ENCODE data around the gene ATG2A.
A peak's percentile ranks its signal among the peaks of the same experiment; 100 is the strongest.

The ATG2A gene

GRCh38 chr11:64900774-64901173 is 16.2 kb downstream of the ATG2A start:
- no peak for DNase-seq

DNA sequence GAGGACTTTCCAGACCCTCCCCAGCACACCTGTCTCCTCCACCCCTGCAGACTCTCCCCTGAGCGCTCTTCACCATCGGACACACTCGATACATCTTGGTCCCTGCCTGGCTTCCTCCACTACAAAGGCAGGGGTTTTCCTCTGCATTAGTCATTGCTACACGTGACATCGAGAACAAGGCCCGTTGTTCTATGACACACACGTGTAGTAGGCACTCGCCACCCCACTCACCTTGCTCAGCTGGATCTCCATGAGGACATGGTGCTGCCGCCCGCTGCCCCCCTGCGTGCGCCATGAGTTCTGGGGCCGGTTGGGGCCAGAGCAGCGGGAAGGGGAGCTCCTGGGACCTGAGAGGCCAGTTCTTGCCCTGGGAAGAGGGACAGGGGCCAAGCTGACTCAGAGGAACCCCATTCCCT is 16.7 kb downstream of the ATG2A start:
- peak; percentile 67 for DNase-seq

- no peak for DNase-seq
Measured at GRCh38 chr11:64898541-64898940, 18.5 kb downstream of the ATG2A start.

GRCh38 chr11:64898076-64898445 is 18.9 kb downstream of the ATG2A start:
- no peak for DNase-seq

DNA sequence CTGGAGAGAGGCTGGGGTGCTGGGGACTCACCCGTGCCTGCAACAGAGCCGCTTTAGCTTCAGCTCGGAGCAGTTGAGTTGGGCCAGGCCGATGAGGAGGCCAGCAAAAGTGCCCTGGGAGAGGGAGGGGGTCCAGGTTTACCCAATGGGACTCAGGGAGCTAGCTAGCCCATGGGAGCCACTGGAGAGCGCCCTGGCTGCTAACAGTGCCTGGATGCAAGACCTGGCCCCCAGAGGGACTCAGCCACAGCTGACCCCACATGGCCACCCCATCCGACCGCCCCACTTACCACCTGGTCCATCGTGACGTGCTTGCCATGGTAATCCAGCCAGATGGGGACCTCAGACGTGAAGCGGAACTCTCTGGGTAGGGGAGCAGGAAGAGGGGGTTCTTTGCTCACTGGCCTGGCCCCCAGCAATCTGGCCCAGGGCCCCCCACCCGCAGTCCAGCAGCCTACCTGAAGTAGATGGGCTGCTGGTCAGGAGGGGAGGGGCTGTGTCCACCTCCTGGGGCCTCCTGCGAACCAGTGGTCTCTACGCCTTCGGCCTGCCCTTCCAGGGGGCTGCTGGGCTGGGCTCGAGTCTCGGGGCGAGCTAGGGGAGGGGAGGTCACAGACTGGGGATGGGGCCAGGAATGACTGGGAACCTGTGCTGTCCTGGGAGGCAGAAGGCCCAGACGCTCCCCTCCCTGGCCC is 19.5 kb downstream of the ATG2A start:
- DNase-seq, result no peak

GRCh38 chr11:64896448-64897022 is 20.5 kb downstream of the ATG2A start:
- DNase-seq, result no peak

GRCh38 chr11:64894812-64895452 is 22.1 kb downstream of the ATG2A start:
- DNase-seq, result no peak

GRCh38 chr11:64894070-64894811 is 22.8 kb downstream of the ATG2A start:
- peak; percentile 93 for DNase-seq

- no peak for DNase-seq
Measured at GRCh38 chr11:64893194-64894069, 23.6 kb downstream of the ATG2A start.

DNA sequence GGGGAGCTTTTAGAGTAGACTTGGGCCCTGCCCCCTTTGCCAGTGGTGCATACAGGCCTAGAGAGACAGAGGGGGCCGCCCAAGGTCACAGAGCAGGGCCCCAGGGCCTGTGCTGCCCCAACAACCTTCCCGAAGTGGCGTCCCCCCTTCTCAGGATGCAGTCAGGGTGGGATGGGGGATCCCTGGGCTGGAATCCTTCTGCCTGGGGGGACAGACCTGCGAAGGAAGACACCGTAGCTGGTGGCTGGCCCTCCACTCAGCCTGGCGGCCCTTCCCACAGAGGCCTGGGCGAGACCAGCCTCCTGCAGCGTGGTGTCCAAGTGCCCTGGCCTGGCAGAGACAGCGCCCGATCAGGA is 24.2 kb downstream of the ATG2A start:
- DNase-seq, result no peak

DNA sequence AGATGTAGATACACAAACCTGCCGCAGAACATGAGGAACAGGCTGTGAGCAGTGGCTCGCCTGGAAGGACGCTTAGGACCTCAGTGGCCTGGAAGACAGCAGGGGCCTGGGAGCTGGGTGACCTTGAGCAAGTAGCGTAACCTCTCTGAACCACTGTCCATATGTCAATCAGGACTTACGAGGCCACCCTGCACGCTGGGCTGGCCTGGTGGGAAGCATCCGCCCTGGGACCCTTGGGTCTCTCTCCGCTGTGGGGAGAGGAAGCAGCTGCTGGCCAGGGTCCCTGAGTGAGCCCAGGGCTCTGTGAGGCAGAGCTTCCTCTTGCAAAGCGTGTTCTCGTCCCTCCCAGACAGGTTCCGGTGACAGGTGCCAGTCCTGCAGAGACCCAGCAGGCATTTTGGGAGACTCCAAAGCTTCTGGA is 24.6 kb downstream of the ATG2A start:
- DNase-seq, result no peak

DNA sequence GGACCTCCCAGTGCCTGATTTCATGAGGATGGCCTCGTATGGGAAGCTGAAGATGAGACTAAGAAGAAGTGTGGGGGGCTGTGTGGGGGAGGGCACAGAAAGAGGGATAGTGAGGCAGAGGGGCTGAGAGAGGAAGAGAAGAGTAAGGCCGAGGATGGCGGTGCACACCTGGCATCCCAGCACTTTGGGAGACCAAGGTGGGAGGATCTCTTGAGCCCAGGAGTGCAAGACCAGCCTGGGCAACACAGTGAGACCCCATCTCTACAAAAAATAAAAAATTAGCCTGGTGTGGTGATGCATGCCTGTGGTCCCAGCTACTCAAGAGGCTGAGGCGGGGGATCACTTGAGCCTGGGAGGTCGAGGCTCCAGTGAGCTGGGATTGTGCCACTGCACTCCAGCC is 25.1 kb downstream of the ATG2A start:
- no peak for DNase-seq

DNA sequence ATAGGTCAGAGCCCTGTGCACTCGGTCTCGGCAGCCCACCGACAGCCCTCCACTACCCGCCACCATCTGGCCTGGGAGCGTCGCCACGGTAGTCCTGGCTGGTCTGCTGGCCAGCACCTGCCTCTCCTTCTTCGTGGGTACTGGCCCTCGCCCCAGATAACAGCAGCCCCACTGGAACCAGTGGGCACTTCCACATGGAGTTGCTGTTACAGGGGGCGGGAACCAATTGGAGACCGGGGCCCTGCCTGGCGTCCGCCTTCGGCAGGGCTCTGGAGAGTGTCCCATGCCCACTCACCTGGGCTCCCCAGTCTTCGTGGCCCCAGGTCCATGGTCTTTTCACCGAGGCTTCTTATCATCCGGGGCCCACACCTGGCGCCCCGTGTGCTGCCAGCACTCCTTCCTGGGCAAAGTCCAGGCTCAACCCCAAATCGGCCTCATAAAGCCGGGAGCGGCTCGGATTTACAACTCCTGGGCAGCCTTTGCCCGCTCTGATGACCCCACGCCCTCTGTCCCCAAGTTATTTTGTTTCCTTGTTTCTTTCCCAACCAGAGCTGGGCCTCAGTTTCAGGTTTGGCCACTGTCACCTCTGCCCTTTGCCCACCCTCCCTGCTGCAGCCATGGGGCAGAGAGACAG is 25.7 kb downstream of the ATG2A start:
- DNase-seq, result no peak

- no peak for DNase-seq
Measured at GRCh38 chr11:64890522-64890939, 26.5 kb downstream of the ATG2A start.

- no peak for DNase-seq
Measured at GRCh38 chr11:64888729-64889511, 28.1 kb downstream of the ATG2A start.

DNA sequence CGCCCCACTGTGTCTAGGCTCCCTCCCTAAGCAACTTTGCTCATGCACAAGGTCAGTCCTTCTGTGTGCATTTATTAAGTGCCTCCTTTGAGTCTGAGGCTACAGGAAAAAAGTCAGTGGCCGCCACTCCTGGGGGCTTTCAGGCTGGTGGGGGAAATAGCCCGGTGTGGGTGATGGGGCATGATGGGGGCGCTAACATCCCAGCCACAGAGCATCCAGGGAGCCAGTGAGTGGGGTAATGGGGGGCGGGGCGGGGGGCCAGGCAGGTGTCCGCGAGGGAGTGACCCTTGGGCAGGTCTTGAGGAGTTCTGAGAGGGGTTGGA is 28.6 kb downstream of the ATG2A start:
- DNase-seq, result no peak

GRCh38 chr11:64887757-64888405 is 29.1 kb downstream of the ATG2A start:
- DNase-seq, result peak; percentile 82

DNA sequence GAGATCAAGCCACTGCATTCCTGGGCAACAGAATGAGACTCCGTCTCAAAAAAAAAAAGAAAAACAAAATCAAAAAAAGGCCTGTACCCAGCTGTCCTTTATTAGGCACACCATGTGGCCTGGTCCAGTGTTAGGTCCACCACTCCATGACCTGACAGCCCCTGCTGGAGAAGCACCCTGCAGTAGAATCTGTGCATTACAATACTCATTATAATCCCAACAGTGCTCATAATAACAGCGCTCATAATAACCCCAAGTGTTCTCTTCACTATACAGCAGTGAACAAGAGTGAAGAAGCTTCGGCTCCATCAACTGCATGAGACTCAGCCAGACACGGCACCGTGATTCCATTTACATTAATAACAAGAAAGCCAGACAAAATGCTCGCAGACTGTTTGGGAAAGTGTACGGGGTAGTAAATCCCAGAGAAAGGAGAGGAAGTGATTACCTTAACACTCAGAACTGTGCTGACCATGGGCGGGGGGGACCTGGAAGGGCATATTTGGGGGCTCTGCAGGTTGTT is 29.7 kb downstream of the ATG2A start:
- DNase-seq, result no peak

GRCh38 chr11:64885367-64886286 is 31.4 kb downstream of the ATG2A start:
- no peak for DNase-seq

DNA sequence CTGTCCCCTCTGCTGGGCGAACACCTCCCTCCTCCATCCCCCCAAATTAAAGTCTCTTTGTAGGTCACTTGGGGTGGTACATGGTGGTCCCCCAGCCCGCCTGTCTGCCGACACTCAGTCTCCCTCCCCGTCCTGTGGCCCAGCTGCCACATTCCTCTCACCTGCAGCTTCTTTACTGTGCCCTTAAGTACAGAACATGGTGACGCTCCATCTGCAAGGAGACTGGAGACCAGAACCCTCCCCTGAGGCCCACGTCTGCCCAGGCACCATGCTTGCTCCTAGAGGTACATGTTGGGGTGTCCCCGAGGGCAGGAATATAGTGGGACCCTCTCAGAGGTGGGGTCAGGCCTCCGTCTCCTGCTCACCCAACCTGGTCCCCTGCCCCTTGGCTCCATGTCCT is 33.0 kb downstream of the ATG2A start:
- DNase-seq, result no peak

Data from activated naive CD4-positive, alpha-beta T cell treated with anti-CD3 and anti-CD28 coated beads, Interleukin-2, amount 50 U/mL, for 16 hours (primary cell).